PFSK-1 (cell line): ENCODE data around the gene UHRF2.

Experiments used
- FOXP2 ChIP-seq: optimal IDR thresholded peaks from 2 replicates; pipeline ENCODE3; 2011; ENCODE audit warnings: borderline replicate concordance, control low read depth, inconsistent platforms; ENCODE audit not compliant: insufficient read depth; ENCODE audit errors: extremely low read length, extremely low read depth
- POLR2AphosphoS5 ChIP-seq: IDR thresholded peaks from 2 replicates; pipeline ENCODE4 v1.6.1; 2012; ENCODE audit warnings: low read depth, mild to moderate bottlenecking, control low read depth, low read length, moderate library complexity
- REST ChIP-seq, 2 experiments: IDR thresholded peaks; 2 replicates each; pipeline versions ENCODE4 v1.6.1 to v1.8.0; 2011 to 2012; ENCODE audit warnings: low read depth in 2 of 2, low read length in 2 of 2, control low read depth in 1 of 2, inconsistent platforms in 1 of 2, mild to moderate bottlenecking in 1 of 2, moderate library complexity in 1 of 2; ENCODE audit not compliant: insufficient read depth in 1 of 2
- SIN3A ChIP-seq: IDR thresholded peaks from 2 replicates; pipeline ENCODE4 v1.6.1; 2012; ENCODE audit warnings: mild to moderate bottlenecking, low read length, moderate library complexity, borderline replicate concordance; ENCODE audit not compliant: insufficient read depth
- TAF1 ChIP-seq: IDR thresholded peaks from 2 replicates; pipeline ENCODE4 v1.6.1; 2012; ENCODE audit warnings: low read length, control low read depth, borderline replicate concordance; ENCODE audit not compliant: insufficient read depth

The UHRF2 gene

GRCh38 chr9:6441269-6441668, 28.3 kb downstream of the UHRF2 start:
- no peak for TF ChIP-seq SIN3A
- no peak for TF ChIP-seq TAF1
- TF ChIP-seq POLR2AphosphoS5 = no peak
- no peak for TF ChIP-seq REST (IDR thresholded peaks at IDR 0.05; ENCODE audit: insufficient read depth in 1 of 2, low read depth in 2 of 2, low read length in 2 of 2)
- TF ChIP-seq FOXP2 = no peak

DNA sequence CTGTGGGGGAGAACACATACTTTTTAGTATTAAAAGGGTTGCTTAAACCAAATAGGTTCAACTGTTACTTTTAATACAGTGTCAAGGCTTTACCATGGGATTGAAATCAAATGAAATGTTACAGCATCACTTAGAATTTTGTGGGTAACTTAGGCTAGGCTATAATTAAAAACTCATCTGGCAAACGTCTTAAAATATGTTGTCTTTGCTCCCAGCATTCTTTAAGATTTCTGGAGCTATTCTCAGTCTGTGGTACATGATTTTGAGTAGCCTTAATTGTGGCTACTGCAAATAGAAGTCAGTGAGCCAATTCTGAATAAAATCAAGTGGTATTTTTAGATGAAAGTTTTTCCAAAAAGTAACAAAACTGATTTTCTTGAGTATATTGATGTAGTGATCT, 30.7 kb downstream of the UHRF2 start:
- TF ChIP-seq TAF1 (no peak), POLR2AphosphoS5 (no peak), FOXP2 (no peak), REST (IDR thresholded peaks at IDR 0.05; ENCODE audit: insufficient read depth in 1 of 2, low read depth in 2 of 2, low read length in 2 of 2) (no peak), SIN3A (no peak)

- TF ChIP-seq TAF1 = no peak
- TF ChIP-seq POLR2AphosphoS5 = no peak
- no peak for TF ChIP-seq SIN3A
- TF ChIP-seq REST (IDR thresholded peaks at IDR 0.05; ENCODE audit: insufficient read depth in 1 of 2, low read depth in 2 of 2, low read length in 2 of 2) = no peak
- no peak for TF ChIP-seq FOXP2
Observed at GRCh38 chr9:6444128-6444527, 31.1 kb downstream of the UHRF2 start.

- TF ChIP-seq POLR2AphosphoS5 (no peak), REST (IDR thresholded peaks at IDR 0.05; ENCODE audit: insufficient read depth in 1 of 2, low read depth in 2 of 2, low read length in 2 of 2) (no peak), SIN3A (no peak), FOXP2 (no peak), TAF1 (no peak)
Observed at GRCh38 chr9:6449086-6449485, 36.1 kb downstream of the UHRF2 start.

DNA sequence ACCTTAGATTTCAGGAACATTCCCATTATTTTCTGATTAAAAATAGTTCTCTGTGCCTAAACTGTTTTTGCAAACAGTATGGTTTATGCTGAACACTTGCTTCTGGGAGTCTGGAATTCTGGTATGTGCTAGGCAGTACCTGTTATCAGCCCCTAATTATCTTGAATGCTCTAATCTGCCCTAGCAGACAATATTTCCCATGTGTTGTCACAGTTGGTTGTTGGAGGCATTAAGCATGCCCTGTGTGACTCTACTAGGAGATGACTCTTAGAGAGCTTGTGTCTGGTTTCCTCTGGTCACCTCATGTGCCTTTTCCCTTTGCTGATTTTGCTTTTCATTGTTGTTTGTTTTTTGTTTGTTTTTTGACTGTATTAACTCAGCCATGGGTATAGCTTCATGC, 36.6 kb downstream of the UHRF2 start:
- TF ChIP-seq POLR2AphosphoS5 (no peak), FOXP2 (no peak), REST (IDR thresholded peaks at IDR 0.05; ENCODE audit: insufficient read depth in 1 of 2, low read depth in 2 of 2, low read length in 2 of 2) (no peak), TAF1 (no peak), SIN3A (no peak)
